H1 (cell line): Measurements from ENCODE around the gene METTL5.

Experiments
- EZH2 ChIP-seq: fragments of 200-600 bp; sonication (generic); IDR thresholded peaks from 2 replicates; pipeline ENCODE4 v1.7.1; 2012; ENCODE audit warnings: low read depth, mild to moderate bottlenecking, moderate library complexity, low read length, inconsistent platforms; ENCODE audit not compliant: severe bottlenecking
- RAD21 ChIP-seq, 2 experiments: IDR thresholded peaks in 1 of 2; conservative IDR thresholded peaks in 1 of 2; 2 replicates each; pipeline ENCODE4 v1.6.1; 2011; ENCODE audit warnings: low read depth in 2 of 2, low read length in 2 of 2, improper control_type of control experiment in 1 of 2, inconsistent platforms in 1 of 2, mild to moderate bottlenecking in 1 of 2, moderate library complexity in 1 of 2
- TCF12 ChIP-seq: IDR thresholded peaks from 2 replicates; pipeline ENCODE4 v1.6.1; 2011; ENCODE audit warnings: low read depth, mild to moderate bottlenecking, low read length
- TF ChIP-seq, protein P1 (sequence below), 3 experiments: IDR thresholded peaks; 1 replicate in 2 of 3; 2 replicates in 1 of 3; pipeline versions ENCODE4 v1.5.1 to v1.6.1; 2011; ENCODE audit warnings: low read length in 3 of 3, mild to moderate bottlenecking in 3 of 3, inconsistent platforms in 2 of 3, low read depth in 1 of 3, moderate library complexity in 1 of 3; ENCODE audit not compliant: insufficient read depth in 1 of 3; ENCODE audit errors: control extremely low read depth in 1 of 3

DNA sequence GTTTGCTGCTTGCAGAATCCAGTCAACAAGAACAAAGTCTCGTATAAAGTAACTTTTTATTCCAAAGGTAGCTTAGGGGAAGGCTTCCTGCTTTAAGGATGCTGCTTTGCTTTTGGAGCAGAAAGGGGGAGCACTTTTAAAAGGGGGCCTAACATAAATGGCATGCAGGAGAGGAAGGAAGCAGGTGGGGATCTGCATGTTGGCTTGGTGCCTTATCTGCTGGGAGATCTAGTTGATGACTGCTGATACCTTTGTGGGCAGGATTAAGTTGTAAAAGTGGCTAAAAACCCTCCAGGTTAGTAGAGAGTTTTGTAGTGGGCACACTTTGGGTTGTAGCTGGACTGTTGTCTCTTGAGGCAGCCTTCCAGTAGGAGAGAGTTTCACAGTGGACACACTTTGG is 25.0 kb upstream of the METTL5 start:
- TF ChIP-seq RAD21 (IDR thresholded peaks at IDR 0.05 in 1 of 2, conservative IDR thresholded peaks at IDR 0.05 in 1 of 2; ENCODE audit: low read depth in 2 of 2, low read length in 2 of 2), result no peak
- no peak for TF ChIP-seq TCF12
- TF ChIP-seq, protein P1, sequence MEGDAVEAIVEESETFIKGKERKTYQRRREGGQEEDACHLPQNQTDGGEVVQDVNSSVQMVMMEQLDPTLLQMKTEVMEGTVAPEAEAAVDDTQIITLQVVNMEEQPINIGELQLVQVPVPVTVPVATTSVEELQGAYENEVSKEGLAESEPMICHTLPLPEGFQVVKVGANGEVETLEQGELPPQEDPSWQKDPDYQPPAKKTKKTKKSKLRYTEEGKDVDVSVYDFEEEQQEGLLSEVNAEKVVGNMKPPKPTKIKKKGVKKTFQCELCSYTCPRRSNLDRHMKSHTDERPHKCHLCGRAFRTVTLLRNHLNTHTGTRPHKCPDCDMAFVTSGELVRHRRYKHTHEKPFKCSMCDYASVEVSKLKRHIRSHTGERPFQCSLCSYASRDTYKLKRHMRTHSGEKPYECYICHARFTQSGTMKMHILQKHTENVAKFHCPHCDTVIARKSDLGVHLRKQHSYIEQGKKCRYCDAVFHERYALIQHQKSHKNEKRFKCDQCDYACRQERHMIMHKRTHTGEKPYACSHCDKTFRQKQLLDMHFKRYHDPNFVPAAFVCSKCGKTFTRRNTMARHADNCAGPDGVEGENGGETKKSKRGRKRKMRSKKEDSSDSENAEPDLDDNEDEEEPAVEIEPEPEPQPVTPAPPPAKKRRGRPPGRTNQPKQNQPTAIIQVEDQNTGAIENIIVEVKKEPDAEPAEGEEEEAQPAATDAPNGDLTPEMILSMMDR (IDR thresholded peaks at IDR 0.05; ENCODE audit: control extremely low read depth in 1 of 3, insufficient read depth in 1 of 3, low read depth in 1 of 3, low read length in 3 of 3), result no peak
- TF ChIP-seq EZH2, result no peak
